Retinal pigment epithelial cell (primary cell): Measurements from ENCODE around the gene ARHGEF16.

Source experiments
- DNase-seq: peaks from one replicate; pipeline ENCODE4 v3.0.0-alpha.2; 2010; ENCODE audit warnings: low read depth
- H3K4me3 ChIP-seq: 2 replicates; pipeline ENCODE4 v1.5.1; 2011; ENCODE audit warnings: mild to moderate bottlenecking, low read length, control low read depth, moderate library complexity
- TF ChIP-seq, protein P1 (sequence below): conservative IDR thresholded peaks from 2 replicates; pipeline ENCODE4 v1.5.1; 2011; ENCODE audit warnings: low read depth, low read length, control low read depth, inconsistent platforms

The ARHGEF16 gene

DNA sequence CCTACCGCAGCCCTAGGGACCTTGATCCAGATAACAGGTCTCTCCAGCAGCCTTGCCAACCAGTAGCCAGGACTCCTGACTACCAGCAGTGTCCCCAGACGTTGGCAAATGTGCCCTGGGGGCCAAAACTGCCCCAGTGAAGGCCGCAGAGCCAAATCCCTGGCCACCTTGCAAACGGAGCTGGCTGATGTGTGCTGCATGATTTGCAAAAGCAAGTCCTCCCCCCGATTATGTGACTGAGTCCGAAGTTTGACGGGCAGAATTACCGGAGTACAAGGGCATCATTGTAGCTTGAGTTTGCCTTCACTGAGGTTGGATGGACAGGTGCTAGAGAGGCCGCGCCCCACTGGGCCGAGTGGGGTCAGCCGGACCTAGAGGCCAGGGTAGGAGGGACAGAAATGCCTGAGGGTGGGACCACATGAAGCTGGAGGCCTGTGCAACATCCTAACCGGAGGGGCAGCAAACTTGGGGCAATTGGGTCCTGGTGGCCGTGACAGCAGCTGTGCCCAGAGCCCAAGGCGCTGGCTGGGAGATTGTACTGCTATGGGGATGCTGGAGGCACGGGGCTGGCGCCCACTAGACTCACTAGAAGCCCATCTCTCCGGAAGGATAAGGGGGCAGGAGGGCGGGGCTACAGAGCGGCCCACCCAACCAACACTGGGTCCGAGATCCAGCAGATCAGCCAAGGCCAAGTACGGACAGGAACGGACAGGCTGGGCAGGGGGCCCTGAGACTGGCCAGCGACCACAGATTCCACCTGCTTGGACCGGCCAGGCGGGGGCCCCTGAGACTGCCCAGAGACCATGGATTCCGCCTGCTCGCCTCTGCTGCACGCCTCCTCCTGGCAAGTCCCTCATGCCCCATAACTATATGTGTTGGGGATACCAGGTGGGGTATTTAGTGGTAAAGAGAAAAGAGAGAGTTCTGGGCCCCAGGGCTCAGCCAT, 2.8 kb downstream of the ARHGEF16 start:
- H3K4me3 ChIP-seq, result no peak overlapping the region
- TF ChIP-seq, protein P1, sequence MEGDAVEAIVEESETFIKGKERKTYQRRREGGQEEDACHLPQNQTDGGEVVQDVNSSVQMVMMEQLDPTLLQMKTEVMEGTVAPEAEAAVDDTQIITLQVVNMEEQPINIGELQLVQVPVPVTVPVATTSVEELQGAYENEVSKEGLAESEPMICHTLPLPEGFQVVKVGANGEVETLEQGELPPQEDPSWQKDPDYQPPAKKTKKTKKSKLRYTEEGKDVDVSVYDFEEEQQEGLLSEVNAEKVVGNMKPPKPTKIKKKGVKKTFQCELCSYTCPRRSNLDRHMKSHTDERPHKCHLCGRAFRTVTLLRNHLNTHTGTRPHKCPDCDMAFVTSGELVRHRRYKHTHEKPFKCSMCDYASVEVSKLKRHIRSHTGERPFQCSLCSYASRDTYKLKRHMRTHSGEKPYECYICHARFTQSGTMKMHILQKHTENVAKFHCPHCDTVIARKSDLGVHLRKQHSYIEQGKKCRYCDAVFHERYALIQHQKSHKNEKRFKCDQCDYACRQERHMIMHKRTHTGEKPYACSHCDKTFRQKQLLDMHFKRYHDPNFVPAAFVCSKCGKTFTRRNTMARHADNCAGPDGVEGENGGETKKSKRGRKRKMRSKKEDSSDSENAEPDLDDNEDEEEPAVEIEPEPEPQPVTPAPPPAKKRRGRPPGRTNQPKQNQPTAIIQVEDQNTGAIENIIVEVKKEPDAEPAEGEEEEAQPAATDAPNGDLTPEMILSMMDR, result no peak
- DNase-seq, result no peak

DNA sequence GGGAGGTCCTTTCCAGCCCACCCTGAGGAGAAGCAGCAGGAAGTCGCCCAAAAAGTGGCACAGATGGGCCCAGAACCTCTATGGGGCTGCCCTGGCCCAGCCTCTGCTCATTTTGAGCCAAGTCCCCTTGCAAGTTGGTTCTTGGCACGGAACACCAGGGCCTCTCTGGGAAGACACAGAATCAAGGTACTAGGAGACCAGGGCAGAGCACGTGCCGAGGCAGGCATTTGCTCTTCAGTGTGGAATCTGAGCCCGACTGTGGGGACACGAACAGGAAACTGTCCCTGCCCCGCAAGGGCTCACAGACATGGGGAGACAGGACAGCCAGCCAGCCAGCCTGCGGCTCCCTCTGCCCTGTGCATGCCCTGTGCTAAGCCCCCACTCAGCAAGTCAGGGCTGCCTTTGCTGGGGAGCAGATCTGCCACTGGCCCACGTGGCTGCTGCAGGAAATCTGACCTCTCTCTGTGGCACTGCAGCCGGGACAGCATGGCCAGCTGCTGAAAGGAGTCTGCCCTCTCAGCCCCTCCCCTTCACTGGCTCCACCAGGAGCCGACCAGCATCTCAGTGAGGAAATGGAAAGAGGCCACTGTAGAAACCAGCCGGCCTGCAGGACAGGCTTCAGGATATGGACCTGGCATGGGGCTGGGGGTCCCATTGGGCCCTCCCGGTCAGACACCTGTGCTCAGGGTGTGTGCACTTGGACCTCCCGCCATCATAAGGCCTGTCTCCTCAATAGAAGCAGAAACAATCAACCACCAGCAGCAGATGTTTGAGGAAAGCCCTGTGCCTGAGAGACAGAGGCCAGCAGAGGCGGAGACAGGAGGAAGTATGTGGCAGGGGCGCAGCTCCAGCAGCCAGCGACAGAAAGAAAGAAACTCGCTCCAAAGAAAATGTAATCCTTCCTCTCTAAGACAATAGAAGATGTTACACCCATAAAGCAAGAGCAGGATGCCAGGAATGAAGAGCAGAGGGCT, 3.7 kb downstream of the ARHGEF16 start:
- DNase-seq, result no peak
- TF ChIP-seq, protein P1, result no peak
- no peak overlapping the region for H3K4me3 ChIP-seq

DNA sequence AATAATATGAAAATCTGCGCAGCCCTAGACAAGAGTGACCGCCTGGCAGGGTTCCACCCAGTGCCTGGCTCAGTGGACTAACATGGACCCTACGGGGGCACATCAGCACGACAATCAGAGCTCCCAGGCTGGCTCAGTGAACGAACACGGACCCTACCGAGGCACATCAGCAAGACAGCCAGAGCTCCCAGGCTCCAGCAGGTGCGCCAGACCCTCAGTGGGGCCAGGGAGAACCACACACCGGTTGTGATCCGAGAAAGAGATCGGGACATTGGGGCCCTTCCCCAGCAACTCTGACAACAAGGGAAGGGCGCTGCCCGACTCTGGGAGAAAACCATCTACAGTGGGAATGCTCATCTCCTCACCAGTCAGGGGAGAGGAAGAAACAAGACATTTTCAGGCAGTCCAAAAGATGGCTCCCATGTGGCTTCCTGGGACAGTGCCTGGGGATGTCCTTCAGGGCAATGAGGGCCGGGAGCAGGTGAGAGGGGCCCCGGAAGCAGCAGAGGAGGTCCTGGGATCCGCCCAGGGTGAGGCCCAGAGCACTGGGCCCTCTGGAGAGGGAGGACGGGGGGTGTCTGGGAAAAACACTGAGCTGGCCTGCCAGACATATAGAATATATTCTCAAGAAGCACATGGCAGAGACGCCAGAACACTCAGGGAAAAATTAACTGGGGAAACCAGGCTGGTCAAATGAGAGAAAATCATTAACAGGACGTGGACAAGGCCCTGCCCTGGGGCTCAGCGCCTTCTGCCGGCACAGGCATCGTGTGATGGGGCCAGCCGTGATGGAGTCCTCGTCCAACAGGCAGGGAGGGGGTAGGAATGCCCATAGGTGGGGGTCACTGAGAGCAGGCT, 4.8 kb downstream of the ARHGEF16 start:
- TF ChIP-seq, protein P1, result no peak
- no peak overlapping the region for H3K4me3 ChIP-seq
- DNase-seq, result no peak

DNA sequence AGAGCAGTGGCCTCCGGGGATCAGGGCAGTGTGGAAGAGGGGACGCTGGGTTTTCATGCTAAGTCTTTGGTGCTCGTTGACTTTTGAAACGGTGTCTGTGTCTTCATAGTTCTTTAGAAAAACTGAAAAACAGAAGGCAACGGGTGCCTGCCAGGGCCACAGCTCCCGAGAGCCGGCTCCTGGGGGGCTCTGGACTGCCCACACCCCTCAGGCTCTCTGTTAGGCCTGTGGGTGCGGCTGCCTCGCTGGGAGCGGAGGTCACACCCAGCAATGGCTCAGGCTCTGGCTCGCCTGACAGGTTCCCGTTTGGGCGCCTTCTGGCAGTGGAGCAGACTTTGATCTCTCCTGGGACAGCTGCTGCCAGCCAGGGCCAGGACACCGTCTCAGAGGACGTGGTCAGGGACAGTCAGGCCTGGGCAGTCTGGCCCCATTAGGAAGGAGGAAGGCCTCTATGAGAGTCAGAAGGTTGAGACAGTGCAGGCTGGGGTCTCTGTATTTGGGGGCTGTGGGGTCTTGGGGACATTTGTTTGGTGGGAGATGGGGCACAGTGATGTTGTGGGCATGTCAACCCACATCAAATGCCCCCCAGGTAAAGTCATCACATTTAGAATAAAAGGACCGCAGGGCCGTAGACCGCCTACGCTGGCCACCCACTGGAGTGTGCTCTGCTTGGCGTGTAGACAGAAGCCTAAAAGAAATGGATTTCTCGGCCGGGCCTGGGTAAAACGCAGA, 5.6 kb downstream of the ARHGEF16 start:
- H3K4me3 ChIP-seq, result no peak overlapping the region
- no peak for DNase-seq
- TF ChIP-seq, protein P1, result no peak

DNA sequence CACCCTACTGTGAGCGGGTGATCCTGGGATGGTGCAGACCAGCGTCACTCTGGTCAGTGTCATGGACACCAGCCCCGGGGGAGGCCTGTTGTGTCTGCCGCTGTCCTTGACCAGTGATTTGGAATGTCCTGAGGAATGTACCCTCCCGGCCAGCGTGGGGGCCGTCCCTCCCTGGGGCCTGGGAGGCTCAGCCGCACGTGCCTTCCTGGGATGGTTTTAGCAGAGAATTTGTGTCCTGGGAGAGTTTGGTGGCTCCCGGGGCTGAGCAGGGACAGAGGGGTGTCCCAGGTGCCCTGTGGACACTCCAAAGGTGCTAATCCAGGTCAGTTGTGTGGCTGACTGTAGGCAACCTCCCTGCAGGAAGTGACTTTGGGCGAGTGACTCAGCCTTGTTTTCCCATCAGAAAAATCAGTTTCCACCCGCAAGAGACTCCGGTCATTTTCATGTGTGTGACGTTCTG, 6.2 kb downstream of the ARHGEF16 start:
- TF ChIP-seq, protein P1, result no peak
- DNase-seq, result no peak

DNA sequence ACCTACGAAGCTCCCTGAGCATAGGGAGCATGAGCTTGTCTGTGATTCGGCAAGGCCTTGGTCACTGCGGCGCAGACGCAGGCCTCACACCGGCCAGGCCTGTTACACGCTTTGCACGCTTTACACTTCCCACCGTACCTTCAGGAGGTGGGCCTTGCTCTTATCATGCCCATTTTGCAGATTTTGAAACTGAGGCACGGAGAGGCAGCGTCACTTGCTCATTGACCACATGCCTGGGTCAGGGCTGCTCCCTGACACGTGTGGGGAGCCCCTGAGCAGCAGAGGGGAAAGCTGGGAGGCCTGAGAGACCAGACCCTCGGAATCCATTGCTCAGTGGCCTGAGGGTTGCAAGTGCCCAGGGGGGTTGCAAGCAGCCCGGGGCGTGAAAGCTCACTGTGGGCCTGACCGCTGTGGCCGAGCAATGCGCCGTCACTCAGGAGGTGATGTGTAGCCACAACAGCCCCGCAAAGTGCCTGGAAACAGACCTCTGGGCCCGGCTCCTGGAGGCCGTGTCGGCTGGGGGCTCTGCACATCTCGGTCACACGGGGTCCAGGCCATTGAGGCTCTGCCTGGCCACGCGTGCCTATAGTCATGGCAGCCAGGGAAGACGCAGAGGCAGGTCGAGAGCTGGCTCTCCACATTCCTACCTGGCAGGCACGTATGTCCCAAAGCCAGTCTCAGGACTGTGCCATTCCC, 6.9 kb downstream of the ARHGEF16 start:
- TF ChIP-seq, protein P1, result no peak

More for the DNA sequence above, 6.2 kb downstream of the ARHGEF16 start:
- no peak overlapping the region for H3K4me3 ChIP-seq

More for the DNA sequence above, 6.9 kb downstream of the ARHGEF16 start:
- no peak for DNase-seq
- H3K4me3 ChIP-seq, result no peak overlapping the region
